ENCODE data around the gene AZIN2.
"Not testable (repeated sequence)": the region's sequence is repeated elsewhere in the genome, so short reads cannot be mapped to it uniquely, and the experiment has no call there.

AZIN2 gene

DNA sequence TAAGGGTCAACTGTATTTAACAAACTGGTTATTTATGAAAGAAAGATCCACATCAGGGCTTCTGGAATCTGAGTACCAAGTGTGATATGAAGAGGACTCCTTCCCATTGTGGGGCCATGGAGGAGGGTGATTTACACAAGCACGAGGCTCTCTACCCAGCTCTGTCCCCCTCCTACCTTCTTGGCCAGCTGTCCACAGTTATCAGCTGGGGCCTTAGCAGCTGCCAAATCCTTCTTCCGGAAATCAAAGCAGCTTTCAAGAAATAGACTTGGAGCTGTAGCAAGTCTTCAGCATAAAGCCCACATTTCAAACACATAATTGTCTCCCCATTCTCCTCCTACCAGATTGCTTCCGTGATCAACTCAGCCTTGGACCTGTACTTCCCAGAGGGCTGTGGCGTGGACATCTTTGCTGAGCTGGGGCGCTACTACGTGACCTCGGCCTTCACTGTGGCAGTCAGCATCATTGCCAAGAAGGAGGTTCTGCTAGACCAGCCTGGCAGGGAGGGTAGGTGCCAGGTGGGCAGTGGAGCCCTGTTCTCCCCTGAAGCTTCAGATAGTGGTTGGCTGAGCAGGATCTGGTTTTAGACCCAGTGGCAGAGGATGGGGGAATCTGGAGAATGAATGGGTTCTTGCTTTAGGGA, 15.5 kb downstream of the AZIN2 start:
- DNase-seq = no peak

DNA sequence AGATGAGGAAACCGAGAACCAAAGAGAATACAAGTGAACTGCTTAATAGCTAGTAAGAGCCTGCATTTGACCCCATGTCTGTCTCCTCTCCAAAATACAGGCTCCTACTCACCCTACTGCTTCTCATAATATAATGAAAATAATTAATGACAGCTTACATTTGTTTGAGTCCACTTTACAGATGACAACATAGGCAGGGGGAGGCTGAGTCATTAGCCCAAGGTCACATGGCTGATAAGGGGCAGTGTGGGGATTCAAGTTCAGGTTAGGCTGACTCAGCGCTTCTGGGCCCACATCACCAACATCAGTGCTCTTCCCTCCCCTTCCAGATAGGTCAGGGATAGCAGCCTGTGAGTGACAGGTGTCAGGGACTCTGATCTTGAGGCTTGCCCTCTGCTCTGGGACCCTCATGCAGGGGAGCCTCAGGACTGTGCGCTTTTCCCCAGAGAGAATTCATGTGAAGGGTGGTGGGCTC, 16.2 kb downstream of the AZIN2 start:
- no peak for DNase-seq

DNA sequence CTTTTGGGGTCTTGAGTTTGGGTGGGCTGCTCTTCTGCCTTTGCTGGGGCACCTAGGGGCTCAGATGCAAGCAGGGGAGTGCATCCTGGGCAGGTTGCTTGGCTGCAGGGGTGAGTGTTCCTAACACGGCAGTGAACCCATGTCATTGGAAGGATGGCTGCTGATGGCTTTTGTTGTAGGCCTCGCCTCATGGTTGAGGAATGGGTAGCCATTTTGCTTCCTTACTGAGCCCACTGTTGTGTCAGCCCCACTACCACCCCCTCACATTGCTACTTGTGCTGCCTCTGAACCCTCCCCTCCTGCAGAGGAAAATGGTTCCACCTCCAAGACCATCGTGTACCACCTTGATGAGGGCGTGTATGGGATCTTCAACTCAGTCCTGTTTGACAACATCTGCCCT, 16.8 kb downstream of the AZIN2 start:
- no peak for DNase-seq

DNA sequence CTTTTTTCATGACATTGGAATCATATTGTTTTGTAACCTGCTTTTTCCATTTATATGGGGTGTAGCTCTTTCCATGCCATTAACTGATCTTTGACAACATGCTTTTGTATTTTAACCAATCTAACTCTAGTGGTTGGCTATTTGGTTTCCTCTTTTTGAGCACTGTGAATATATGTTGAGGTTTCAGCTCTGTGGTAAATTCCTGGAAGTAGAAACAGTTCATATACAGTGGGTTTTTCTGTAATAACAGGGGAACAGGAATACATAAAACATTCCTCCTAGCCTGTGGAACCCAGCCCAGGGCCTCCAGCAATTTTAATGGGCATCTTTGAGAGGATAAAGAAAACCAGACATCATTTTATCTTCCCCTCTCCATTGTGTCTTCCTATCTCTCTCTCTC, 17.4 kb downstream of the AZIN2 start:
- no peak for DNase-seq

DNA sequence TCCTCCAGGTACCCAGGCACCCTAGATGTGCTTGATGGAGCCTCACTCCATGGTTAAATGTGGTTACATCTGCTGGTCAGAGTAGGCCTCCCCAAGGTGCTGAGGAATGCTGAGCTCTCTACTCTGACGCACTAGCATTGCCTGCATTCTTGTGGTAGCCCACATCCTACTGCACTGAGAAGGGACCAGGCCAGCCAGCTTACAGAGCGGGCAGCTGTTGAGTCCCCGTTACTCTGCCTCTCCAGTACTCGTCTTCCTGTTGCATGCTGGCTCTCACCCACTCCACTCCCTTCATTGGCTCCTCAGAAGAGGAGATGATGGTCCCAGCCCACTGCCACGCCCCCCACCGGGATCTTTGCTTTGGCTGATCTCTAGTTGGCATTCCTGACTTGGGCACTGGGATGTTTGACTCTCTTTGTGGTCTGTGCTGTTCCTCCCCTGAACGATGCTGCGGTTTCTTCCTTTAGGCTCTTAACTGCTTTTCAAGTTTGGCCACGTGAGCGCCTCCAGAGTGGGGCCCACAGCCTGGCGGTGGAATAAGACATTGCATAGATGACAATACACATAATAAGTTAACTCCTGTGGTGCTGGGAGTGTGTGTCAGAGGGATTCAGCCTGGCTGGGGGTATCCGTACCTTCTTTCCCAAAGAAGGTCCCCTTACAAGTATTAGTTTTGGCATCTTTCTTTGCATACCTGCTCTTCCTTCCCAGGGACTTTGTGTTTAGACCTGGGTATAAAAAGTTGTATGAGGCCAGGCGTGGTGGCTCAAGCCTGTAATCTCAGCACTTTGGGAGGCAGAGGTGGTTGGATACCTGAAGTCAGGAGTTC, 18.6 kb downstream of the AZIN2 start:
- no peak for DNase-seq

DNA sequence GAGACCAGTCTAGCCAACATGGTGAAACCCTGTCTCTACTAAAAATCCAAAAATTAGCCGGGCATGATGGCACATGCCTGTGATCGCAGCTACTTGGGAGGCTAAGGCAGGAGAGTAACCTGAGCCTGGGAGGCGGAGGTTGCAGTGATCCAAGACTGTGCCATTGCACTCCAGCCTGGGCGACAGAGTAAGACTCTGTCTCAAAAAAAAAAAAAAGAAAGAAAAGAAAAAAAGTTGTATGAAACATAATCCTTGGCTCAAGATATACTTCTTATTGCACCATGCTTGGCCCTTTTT, 19.1 kb downstream of the AZIN2 start:
- DNase-seq = peak; percentile 58

DNA sequence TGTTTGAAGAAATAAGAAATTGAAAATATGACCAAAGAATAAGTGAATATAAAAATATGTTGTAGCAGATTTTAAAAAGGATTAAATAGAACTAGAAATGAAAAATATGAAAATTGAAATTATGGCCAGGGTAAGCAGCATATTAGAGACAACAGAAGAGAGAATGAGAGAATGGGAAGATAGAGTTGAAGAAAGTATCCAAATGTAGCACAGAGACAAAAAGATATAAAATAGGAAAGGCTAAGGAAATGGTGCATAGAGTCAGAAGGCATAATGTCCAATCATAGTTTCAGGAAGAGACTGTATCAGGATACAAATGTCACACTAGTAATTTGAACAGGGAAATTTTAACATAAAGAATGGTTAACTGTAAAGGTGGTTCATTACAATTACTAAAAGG, 29.5 kb downstream of the AZIN2 start:
- DNase-seq = no peak

DNA sequence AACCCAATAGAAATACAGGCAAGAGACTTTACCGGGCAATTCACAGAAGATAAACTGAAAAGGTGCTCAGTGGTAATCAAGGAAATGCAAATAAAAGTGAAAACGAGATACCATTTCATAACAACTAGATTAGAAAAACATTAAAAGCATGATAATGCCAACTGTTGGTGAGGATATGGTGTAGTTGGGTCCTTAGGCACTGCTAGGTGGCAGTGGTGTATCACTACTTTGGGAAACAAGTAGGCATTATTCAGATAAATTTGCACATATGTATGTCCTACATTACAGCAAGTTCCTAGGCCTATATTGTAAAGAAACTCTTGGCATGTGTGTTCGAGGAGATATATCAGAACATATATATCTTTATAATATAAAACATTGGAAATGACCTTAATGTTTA, 31.0 kb downstream of the AZIN2 start:
- peak; percentile 24 for DNase-seq

DNA sequence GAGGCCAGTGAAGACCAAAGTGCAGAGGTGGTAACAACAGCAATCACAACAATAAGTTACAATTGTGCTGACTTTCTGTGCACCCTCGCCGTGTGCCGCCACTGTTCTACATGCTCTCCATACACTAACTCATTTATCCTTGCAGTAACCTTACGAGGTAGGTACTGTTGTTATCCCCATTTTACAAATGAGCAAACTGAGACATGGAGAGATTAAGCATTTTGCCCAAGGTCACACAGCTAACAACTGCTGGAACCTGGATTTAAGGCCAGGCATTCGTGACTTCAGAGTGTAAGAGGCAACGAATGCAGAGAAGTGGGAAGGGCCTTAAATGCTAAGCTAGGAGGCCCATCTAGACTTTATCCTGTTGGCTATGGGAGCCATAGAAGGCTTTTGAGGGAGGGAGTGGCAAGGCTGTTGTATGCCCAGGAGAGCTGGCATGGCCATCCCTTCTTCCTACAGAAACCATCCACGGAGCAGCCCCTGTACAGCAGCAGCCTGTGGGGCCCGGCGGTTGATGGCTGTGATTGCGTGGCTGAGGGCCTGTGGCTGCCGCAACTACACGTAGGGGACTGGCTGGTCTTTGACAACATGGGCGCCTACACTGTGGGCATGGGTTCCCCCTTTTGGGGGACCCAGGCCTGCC, 36.6 kb downstream of the AZIN2 start:
- DNase-seq = no peak

DNA sequence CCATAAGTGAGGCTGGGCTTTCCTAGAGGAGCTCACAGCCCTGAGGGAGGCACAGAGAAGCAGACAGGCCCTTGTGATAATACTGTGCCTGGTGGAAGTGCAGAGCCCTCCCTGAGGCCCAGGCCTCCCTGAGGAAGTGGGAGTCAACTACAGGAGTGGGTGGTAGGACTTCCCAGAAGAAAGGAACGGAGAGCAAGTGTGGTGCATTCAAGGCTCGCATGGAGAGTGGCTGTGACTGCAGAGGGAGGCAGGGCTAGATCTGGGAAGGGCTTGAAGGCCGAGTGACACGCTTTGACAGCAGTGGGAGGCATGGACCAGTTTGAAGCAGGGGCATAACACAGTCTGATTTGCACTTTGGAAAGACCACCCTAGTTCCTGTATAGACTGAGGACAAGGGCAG, 37.3 kb downstream of the AZIN2 start:
- no peak for DNase-seq

DNA sequence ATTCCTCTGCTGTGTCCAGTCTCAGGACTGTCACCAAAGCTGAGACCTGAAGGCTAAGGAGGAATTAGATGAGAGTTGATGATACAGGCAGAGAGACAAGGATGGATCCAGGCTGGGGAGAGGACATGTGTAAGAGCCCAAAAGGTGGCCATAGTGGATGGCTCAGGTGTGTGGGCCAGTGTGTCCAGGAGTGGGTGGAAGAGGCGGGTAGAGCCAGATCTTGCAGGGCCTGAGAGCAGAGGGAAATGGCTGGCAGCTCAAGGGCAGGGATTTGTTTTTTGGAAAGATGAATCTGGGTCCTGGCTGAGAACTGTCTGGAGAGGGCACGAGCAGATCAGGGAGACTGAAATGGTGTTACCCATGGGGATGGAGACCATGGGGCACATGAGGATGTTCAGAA, 38.1 kb downstream of the AZIN2 start:
- DNase-seq = no peak

DNA sequence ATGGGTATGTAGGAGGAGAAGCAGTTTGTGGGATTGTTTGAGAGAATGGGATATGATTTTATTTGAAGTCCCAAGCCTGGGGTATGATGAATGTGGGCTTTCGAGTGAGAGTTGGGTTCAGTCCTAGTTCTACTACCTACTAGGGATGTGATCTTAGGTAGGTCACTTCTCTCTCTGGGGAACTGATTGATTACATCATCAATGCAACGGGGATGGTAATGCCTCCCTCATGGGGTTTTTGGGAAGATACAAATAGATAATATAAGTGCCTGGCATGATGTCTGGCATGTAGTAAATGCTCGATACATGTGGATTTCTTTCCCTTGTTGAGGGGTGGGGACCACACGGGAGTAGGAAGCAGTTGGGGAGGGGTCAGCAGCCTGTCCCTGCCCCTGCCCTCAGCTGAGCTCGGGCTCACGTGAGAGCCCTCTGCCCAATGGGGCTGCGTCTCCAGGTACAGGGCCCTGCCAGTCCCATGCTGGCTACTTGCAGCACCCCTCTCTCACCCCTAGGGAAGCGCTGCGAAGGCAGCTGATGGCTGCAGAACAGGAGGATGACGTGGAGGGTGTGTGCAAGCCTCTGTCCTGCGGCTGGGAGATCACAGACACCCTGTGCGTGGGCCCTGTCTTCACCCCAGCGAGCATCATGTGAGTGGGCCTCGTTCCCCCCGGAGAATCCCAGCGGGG, 38.7 kb downstream of the AZIN2 start:
- no peak for DNase-seq

DNA sequence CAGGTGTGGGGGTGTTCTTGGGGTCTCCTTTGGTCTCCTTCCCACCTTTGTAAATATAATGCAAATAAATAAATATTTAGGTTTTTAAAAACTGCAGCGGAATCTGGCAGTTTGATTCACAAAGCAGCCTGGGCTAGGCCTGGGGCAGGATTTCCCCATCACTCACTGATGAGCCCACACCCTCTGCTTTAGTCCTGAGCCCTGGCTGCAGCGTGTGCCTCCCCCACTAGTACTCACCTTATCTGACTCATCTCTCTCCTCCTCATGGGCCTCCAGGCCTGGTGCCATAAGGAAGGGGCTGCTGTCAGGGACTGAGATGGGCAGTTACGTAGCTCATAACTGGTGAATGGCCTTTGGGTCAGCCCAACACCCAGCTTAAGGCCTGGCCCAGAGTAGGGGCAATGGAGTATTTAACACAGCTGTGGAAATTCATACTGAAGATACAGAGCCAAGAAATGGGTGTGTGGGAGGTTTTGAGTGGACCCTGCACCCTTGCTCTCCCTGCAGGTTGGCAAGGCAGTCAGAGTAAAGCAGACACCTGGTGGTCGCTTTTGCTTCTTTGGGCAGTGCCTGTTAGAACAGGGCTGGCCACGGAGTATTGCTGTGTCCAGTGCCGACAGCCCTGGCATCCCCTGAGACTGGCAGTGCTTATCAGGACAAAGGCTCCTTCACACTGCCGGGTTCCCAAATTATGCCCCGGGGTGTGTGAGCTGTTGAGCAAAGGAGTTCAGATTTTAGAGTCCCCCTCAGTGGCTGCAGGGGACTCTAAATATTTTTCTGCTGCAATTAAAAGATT, 39.7 kb downstream of the AZIN2 start:
- DNase-seq = no peak

DNA sequence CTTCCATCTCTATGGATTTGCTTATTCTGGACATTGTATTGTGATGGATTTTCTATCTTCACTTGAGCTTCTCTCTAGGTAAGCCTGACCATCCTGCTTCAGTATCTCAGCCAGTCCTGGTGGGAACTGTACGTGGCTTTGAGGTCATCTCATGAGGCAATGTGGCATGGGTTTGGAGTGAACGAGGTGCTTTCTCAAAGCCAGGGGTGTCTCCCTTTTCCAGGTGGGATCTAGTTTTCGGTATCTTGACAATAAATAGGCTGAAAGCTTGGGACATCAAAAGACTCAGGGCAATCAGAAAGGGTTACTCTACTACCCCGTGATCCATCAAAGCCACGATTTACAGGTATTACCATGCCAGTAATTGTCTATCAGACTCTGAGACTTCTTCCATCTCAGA, 40.8 kb downstream of the AZIN2 start:
- no peak for DNase-seq

DNA sequence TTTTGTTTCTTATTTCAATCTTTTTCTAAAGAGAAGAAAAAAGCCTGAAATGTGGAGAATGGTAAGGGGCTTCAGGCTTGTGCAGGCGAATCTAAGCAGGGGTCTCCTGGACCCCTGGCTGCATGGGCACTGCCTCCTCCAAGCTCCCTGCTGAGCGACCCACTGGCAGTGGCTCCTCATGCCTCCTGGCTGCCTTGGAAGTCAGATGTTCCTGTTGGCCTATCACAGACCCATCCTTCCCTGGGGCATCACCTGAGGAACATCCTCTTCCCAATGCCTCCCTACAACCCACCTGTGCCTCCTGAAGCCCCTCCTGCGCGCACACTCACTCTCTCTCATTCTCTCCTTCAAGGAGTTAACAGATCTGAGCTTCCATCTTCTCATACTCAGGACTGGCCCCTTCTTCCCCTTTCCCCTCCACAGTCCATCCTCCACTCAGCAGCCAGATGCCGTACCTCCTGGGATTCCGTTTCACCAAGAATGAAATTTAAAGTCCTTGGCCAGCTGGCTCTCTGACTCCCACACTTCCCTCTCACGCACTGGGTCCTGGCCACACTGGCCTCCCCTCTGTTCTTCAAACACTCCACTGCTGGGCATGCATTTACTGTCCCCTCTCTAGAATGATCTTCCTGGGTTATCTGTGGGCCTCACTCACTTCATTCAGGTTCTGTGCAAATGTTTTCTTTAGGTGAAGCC, 41.7 kb downstream of the AZIN2 start:
- no peak for DNase-seq

DNA sequence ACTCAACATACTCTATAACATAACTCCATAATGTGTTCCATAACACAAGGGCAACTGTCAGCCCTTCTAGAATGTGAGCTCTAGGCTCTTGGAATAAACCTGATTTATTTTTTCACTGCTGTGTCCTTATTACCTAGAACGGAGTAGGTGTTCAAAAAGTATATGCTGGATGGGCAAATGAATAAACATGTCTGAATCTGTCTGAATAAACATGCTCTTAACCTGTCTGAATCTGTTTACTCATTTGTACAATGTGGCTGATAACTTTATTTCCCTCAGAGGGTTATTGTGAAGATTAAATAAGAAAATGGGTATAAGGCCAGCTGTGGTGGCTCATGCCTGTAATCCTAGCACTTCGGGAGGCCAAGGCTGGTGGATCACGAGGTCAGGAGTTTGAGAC, 42.3 kb downstream of the AZIN2 start:
- DNase-seq = no peak

DNA sequence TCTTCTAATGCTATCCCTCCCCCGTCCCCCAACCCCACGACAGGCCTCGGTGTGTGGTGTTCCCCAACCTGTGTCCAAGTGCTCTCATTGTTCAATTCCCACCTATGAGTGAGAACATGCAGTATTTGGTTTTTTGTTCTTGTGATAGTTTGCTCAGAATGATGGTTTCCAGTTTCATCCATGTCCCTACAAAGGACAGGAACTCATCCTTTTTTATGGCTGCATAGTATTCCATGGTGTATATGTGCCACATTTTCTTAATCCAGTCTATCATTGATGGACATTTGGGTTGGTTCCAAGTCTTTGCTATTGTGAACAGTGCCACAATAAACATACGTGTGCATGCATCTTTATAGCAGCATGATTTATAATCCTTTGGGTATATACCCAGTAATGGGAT, 43.7 kb downstream of the AZIN2 start:
- not testable (repeated sequence) for DNase-seq

DNA sequence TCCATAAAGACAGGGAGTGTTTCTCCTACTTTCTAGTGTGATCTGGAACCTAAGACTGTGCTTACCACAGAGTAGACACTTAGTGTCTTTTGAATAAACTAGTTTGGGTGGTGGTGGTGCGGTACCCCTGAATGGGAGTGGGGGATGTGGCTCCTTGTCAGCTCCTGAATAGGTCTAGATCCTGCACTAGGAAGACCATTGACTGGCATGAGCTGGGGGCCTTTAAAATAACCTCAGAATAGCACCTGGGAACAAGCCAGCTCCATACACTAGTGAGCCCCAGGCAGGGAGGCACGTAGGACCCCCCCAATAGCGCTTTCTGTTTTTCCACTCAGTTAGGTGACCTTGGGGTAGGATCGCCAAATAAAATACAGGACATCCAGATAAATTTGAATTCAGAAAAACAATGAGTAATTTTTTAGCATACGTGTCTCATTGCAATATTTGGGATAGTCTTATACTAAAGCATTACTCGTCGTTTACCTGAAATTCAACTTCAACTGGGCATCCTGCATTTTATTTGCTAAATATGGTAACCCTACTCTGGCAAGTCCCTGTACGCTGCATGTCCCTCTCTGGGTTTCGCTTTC, 45.6 kb downstream of the AZIN2 start:
- no peak for DNase-seq

DNA sequence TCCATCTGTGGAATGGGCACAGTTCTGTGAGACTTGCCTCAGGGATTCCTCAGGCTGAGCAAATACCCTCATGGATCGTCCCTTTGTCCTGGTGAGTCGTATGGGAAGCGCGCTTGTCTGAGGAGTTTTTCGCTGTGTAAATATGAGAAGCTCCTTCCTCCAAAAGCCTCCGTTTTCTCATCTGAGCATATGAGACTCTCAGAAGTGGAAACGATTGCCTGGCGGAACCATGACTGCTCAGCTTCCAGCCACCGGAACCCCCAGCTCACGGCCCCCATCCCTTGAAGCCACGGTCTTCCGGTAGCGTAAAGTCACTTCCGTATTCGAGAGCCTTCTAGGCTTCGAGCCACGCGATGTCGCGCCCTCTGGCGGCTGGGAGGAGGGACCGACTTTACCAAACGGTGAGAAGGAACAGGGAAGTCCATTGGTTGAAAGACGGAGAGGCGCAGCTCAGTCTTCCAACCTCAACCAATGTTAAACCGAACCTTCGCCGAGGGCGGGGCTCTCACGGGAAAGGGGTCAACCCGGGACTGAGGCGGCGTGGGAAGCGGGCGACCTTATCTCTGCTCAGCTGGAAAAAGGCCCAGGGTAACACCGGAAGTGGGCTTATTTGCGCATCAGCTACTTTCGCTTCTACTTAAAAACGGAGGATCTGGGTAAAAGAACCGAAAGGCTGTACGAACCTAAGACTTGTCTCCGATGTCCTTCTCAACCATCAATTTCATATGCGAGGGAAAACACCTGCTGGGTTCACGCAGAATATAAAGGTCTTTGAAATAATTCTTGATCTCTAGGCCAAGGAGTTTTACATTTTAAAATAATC, 46.3 kb downstream of the AZIN2 start:
- DNase-seq = peak; percentile 99

DNA sequence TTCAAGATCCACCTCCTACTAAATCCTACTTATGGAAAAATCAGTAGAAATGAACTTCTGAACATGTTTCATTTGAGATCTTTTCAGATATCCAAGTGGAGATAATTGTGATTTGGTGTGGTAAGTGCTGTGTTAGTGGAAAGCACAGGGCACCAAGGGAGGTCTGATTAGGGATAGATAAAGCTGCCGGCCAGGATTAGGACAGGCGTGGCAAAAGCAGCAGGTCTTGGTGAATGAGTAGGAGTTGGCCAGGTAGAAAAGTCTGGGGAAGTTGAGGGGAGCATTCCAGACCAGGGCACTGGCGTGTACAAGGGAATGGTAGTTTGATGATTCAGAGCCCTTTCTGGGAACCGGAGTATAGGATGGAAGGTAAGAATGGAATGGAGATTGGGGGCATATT, 47.8 kb downstream of the AZIN2 start:
- no peak for DNase-seq

DNA sequence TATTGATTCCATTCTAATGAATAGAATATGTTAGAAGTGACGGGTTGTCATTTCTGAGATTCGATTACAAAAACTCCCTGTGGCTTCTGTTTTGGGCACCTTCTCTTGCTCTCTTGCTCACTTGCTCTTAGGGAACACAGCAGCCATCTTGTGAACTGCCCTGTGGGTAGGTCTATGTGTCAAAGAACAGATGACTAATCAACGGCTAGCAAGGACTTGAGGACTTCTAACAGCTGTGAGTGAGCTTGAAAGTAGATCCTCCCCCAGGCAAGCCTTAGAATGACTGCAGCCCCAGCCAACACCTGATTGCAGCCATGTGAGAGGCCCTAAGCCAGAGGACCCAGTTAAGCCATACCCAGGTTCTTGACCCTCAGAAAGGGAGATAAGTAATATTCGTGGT, 49.3 kb downstream of the AZIN2 start:
- no peak for DNase-seq

Data from NCI-H2171 treated with DMSO at 0.1 percent for 48 hours (cell line).